Lung (tissue), 12 donors: Measurements from ENCODE around the gene EHBP1. TPM values are rescaled to one million over a fixed set of nuclear protein-coding genes. Genes with fewer than 3 reads are reported as not detected.

Source experiments
- ATAC-seq: fragments of 200-7000 bp; cut with Tn5 transposase; one replicate; pipeline ENCODE4 v1.9.1; 2020; ENCODE audit warnings: moderate number of reproducible peaks; ENCODE audit not compliant: insufficient read depth, low FRiP score
- DNase-seq, 3 donors: peaks; one replicate each; pipeline ENCODE4 v3.0.0-alpha.2; 2013 to 2017
- H3K27ac ChIP-seq, 2 donors: one replicate each; pipeline ENCODE4 v1.5.1; 2013; ENCODE audit warnings: mild to moderate bottlenecking in 2 of 2, moderate library complexity in 2 of 2, control low read depth in 1 of 2, inconsistent platforms in 1 of 2, low read depth in 1 of 2, low read length in 1 of 2
- H3K27me3 ChIP-seq, 3 donors: one replicate each; pipeline ENCODE4 v1.5.1; 2013; ENCODE audit warnings: low read length in 2 of 3; ENCODE audit not compliant: control insufficient read depth in 3 of 3, insufficient read depth in 3 of 3
- H3K36me3 ChIP-seq, 4 donors: one replicate each; pipeline ENCODE4 v1.5.1; 2013; ENCODE audit warnings: low read length in 4 of 4, mild to moderate bottlenecking in 1 of 4, moderate library complexity in 1 of 4; ENCODE audit not compliant: control insufficient read depth in 4 of 4, insufficient read depth in 4 of 4
- H3K4me1 ChIP-seq, 5 donors: one replicate each; pipeline ENCODE4 v1.5.1; 2013; ENCODE audit warnings: low read length in 5 of 5, mild to moderate bottlenecking in 2 of 5, moderate library complexity in 1 of 5; ENCODE audit not compliant: control insufficient read depth in 5 of 5, insufficient read depth in 5 of 5
- H3K4me3 ChIP-seq: one replicate; pipeline ENCODE4 v1.5.1; 2013; ENCODE audit warnings: mild to moderate bottlenecking, control low read depth, moderate library complexity
- H3K9ac ChIP-seq, 2 donors: one replicate each; pipeline ENCODE4 v1.5.1; 2013; ENCODE audit warnings: low read length in 2 of 2, control low read depth in 1 of 2; ENCODE audit not compliant: insufficient read depth in 1 of 2
- H3K9me3 ChIP-seq, 4 donors: one replicate each; pipeline ENCODE4 v1.5.1; 2013; ENCODE audit warnings: low read length in 3 of 4, mild to moderate bottlenecking in 1 of 4, moderate library complexity in 1 of 4; ENCODE audit not compliant: control insufficient read depth in 4 of 4, insufficient read depth in 3 of 4
- WGBS, 2 donors: extraction: QIAGEN DNeasy Blood & Tissue Kit; methylation state at CpG; one replicate each; pipeline ENCODE4 v1.1.7; 2013; 5-methylcytosine and 5-hydroxymethylcytosine counted together
- polyA plus RNA-seq, 2 donors: library from polyadenylated mRNA; stranded (reverse); fragments of 200-250 nt; gene quantifications; one replicate each; pipeline ENCODE4 v1.2.1, GENCODE V29; 2013
- total RNA-seq, 2 donors: library from RNA; depleted of rRNA in 1 of 2; stranded (reverse); fragments of >200 nt in 1 of 2; gene quantifications; one replicate each; pipeline ENCODE4 v1.2.1, GENCODE V29; 2014 to 2021
- TF ChIP-seq, protein P1 (sequence below): IDR thresholded peaks from 2 replicates; pipeline ENCODE4 v1.5.1; 2012; ENCODE audit warnings: mild to moderate bottlenecking; ENCODE audit errors: control extremely low read depth, extremely low read depth
- donor health status: control.
- donor health status: control.
- donor health status: Bipolar disorder and iron deficiency.
- donor health status: healthy.
- donor health status: DM: yes; HTN: yes; CAD: no.

EHBP1 gene
- total and polyA plus RNA-seq, 4 donors = 7.9 to 83.2 (median 22.7) TPM

DNA sequence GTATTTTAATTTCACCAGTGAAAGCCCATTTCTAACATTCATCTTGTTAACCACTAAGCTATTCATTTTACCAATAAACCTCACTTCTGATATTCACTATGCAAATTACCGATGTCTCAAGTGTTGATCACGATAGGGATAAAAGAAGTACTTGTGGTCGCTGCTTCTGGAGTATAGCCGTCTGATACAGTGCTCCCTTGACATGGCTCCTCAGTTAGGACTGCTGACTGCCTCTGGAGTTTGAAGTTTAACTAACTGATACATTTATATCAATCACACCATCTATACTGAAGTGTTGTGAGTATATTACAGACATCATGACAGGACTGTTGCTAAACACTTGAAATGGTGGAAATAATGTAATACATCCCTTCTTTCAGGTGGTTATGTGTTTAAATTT lies 95.6 kb downstream of the EHBP1 start:
- no peak for ATAC-seq
- Histone ChIP-seq H3K27me3 (no peaks in the 10 kb centered on the region), H3K9me3 (no peaks in the 10 kb centered on the region), H3K27ac (no peak overlapping the region), H3K9ac (no peak overlapping the region), H3K4me1 (peaks cover 0 to 1% (median 0%) of the 10 kb centered on the region in 5 donors), H3K36me3 (no peaks in the 10 kb centered on the region), H3K4me3 (no peak overlapping the region)
- TF ChIP-seq, protein P1, sequence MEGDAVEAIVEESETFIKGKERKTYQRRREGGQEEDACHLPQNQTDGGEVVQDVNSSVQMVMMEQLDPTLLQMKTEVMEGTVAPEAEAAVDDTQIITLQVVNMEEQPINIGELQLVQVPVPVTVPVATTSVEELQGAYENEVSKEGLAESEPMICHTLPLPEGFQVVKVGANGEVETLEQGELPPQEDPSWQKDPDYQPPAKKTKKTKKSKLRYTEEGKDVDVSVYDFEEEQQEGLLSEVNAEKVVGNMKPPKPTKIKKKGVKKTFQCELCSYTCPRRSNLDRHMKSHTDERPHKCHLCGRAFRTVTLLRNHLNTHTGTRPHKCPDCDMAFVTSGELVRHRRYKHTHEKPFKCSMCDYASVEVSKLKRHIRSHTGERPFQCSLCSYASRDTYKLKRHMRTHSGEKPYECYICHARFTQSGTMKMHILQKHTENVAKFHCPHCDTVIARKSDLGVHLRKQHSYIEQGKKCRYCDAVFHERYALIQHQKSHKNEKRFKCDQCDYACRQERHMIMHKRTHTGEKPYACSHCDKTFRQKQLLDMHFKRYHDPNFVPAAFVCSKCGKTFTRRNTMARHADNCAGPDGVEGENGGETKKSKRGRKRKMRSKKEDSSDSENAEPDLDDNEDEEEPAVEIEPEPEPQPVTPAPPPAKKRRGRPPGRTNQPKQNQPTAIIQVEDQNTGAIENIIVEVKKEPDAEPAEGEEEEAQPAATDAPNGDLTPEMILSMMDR = no peak
- 88 to 91% methylated on average over 4 of the region's 4 CpGs for WGBS, 2 donors
- no peak for DNase-seq

DNA sequence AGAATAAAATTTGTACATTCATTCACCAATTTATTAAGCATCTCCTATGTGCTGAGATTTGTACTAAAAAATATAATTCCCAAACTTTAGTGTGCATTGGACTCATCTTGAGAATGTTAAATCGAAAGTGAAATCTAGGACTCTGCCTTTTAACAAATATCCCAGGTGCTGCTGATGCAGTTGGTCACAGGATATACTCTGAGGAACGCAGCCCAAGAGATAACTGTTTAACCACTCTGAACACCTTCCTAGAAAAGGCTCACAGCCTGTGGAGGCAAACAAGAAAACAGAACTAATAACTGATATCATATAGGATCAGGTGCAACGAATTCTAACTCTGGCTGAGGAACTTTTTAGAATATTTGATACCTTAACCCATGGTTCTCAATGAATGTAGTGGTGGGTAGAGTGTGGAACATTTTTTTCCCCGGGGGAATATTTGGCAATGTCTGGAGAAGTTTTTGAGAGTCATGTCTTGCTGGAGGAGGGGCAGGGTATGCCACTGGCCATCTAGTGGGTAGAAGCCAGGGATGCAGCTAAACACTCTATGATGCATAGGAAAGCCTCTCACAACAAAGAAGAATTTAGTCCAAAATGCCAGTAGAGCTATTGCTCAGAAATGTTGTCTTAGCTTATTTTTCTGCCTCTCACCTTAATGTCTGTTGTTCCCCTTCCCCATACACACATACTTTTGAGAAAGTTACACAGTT lies 96.5 kb downstream of the EHBP1 start:
- DNase-seq = no peak
- H3K4me3 ChIP-seq = no peak overlapping the region
- WGBS, 2 donors = 82 to 86% methylated on average over 4 of the region's 4 CpGs
- no peaks in the 10 kb centered on the region for H3K27me3 ChIP-seq
- H3K9ac ChIP-seq = no peak overlapping the region
- peaks cover 0 to 4% (median 3%) of the 10 kb centered on the region in 4 donors for H3K36me3 ChIP-seq
- no peaks in the 10 kb centered on the region for H3K9me3 ChIP-seq
- TF ChIP-seq, protein P1 = no peak
- peaks cover 0 to 1% (median 0%) of the 10 kb centered on the region in 5 donors for H3K4me1 ChIP-seq
- H3K27ac ChIP-seq = no peak overlapping the region
- ATAC-seq = no peak

DNA sequence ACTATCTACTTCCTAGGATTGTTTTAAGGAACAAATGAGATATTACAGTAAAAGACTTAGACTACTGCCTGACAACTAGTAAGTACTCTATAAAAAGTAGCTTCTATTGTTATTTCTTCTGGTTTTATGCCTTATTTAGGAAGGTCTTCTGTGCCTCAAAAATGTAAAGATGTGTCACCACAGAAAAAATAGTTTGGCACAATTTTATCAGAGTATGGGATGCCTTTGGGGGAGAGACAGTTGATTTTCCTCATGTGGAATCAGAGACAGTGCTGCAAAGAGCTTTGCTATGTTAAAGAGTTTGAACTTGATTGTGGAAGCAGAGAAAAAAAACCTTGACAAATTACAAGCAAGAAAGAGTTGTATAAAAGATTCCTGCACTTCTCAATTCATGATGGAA lies 98.4 kb downstream of the EHBP1 start:
- Histone ChIP-seq H3K9me3 (no peaks in the 10 kb centered on the region), H3K27ac (no peak overlapping the region), H3K36me3 (peaks cover 0 to 4% (median 3%) of the 10 kb centered on the region in 4 donors), H3K9ac (no peak overlapping the region), H3K27me3 (no peaks in the 10 kb centered on the region), H3K4me3 (no peak overlapping the region), H3K4me1 (peaks cover 0 to 1% (median 0%) of the 10 kb centered on the region in 5 donors)
- DNase-seq (no peak), ATAC-seq (no peak)
- TF ChIP-seq, protein P1 = no peak

DNA sequence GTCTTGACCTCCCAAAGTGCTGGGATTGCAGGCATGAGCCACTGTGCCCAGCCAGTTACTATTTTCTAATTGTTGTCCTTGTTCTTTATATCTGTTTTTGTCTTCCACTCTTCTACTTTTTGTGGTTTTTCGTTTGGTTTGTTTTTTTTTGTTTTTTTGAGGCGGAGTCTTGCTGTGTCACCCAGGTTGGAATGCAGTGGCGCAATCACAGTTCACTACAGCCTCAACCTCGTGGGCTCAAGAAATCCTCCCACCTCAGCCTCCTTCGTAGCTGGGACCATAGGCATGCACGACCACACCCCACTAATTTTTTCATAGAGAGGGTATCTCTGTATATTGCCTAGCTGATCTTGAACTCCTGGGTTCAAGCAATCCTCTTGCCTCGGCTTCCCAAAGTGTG lies 100.7 kb downstream of the EHBP1 start:
- Histone ChIP-seq H3K9ac (no peak overlapping the region), H3K27me3 (no peaks in the 10 kb centered on the region), H3K9me3 (no peaks in the 10 kb centered on the region), H3K4me3 (no peak overlapping the region), H3K36me3 (peaks cover 0 to 4% (median 3%) of the 10 kb centered on the region in 4 donors), H3K4me1 (peaks cover 0 to 1% (median 0%) of the 10 kb centered on the region in 5 donors), H3K27ac (no peak overlapping the region)
- 92 to 95% methylated on average over 7 of the region's 7 CpGs for WGBS, 2 donors
- TF ChIP-seq, protein P1 = no peak
- DNase-seq (no peak), ATAC-seq (no peak)
